HCT116 (cell line): ENCODE measurements around the gene CCR2. TPM values are rescaled to one million over a fixed set of nuclear protein-coding genes. Genes with fewer than 3 reads are reported as not detected.

Source experiments
- ATAC-seq: fragments of 200-7000 bp; cut with Tn5 transposase; 2 replicates; pipeline ENCODE4 v1.9.1; 2020; ENCODE audit warnings: mild to moderate bottlenecking, moderate library complexity
- BruUV-seq: library from RNA; stranded (reverse); fragments of 400-500 nt; replicated peaks from 2 replicates; lab custom pipeline; 2021; lab: Mats Ljungman, UMichigan
- CTCF ChIA-PET: fragments of 300-600 bp; sonication (Branson Sonifier 250); formaldehyde crosslinking; loops from one replicate; lab custom pipeline; 2021; ENCODE audit warnings: antibody characterized with exemption; lab: Charles Lee
- POLR2A ChIA-PET: fragments of 300-600, 350-600 bp; sonication (Branson Sonifier 250); formaldehyde crosslinking; loops from one replicate; lab custom pipeline; 2021; ENCODE audit warnings: antibody characterized with exemption; lab: Charles Lee
- RAD21 ChIA-PET, 2 experiments: fragments of 300-600 bp; sonication (Branson Sonifier 250); formaldehyde crosslinking; loops; one replicate each; lab custom pipeline; 2023; ENCODE audit warnings: low total read pairs in 2 of 2; ENCODE audit not compliant: uncharacterized antibody in 2 of 2, unreplicated experiment in 2 of 2, low non-redundant PET in 1 of 2; lab: Charles Lee
- DNase-seq: peaks from one replicate; pipeline ENCODE4 v3.0.0-alpha.2; 2010; ENCODE audit warnings: low read depth, low spot score
- H2AFZ ChIP-seq: fragments of 200-600 bp; shearing (Covaris generic), sonication (generic); 2 replicates; pipeline ENCODE4 v1.6.1; 2017; ENCODE audit warnings: low read depth, mixed run types, mixed read lengths, antibody characterized with exemption, low read length; ENCODE audit not compliant: poor library complexity, severe bottlenecking
- H3K27ac ChIP-seq: 2 replicates; pipeline ENCODE4 v1.5.1; 2012; ENCODE audit warnings: low read depth, low read length
- H3K27me3 ChIP-seq: fragments of 200-600 bp; sonication (generic); 2 replicates; pipeline ENCODE4 v1.6.1; 2016; ENCODE audit warnings: mixed run types, low read length, mixed read lengths; ENCODE audit not compliant: insufficient read depth
- H3K36me3 ChIP-seq, 2 experiments: fragments of 200-500 bp in 1 of 2; fragments of 200-600 bp in 1 of 2; sonication (Bioruptor generic) in 1 of 2; sonication (generic) in 1 of 2; 2 replicates each; pipeline versions ENCODE4 v1.5.1 to v1.6.1; 2014 to 2016; ENCODE audit warnings: low read length in 2 of 2, inconsistent platforms in 1 of 2, mixed read lengths in 1 of 2, mixed run types in 1 of 2; ENCODE audit not compliant: insufficient read depth in 2 of 2, control insufficient read depth in 1 of 2
- H3K4me1 ChIP-seq, 2 experiments: fragments of 200-600 bp in 1 of 2; sonication (generic) in 1 of 2; 2 replicates each; pipeline versions ENCODE4 v1.5.1 to v1.6.1; 2012 to 2017; ENCODE audit warnings: low read length in 2 of 2, inconsistent platforms in 1 of 2, mild to moderate bottlenecking in 1 of 2, mixed read lengths in 1 of 2, mixed run types in 1 of 2, moderate library complexity in 1 of 2; ENCODE audit not compliant: insufficient read depth in 2 of 2, control insufficient read depth in 1 of 2
- H3K4me2 ChIP-seq: fragments of 200-600 bp; sonication (generic); 2 replicates; pipeline ENCODE4 v1.6.1; 2017; ENCODE audit warnings: mixed run types, low read length, mixed read lengths
- H3K4me3 ChIP-seq, 2 experiments: fragments of 200-600 bp in 1 of 2; sonication (generic) in 1 of 2; replicated peaks in 1 of 2; 2 replicates each; pipeline ENCODE4 v1.5.1; 2011 to 2016; ENCODE audit warnings: low read length in 2 of 2, control low read depth in 1 of 2, low read depth in 1 of 2, mild to moderate bottlenecking in 1 of 2, mixed read lengths in 1 of 2, mixed run types in 1 of 2
- H3K79me2 ChIP-seq: fragments of 200-600 bp; sonication (generic); 2 replicates; pipeline ENCODE4 v1.6.1; 2017; ENCODE audit warnings: mild to moderate bottlenecking, mixed run types, low read length, moderate library complexity, mixed read lengths; ENCODE audit not compliant: insufficient read depth
- H3K9ac ChIP-seq: fragments of 200-600 bp; sonication (generic); 2 replicates; pipeline ENCODE4 v1.6.1; 2016; ENCODE audit warnings: low read length, mixed read lengths
- H3K9me2 ChIP-seq: fragments of 200-600 bp; sonication (generic), shearing (Covaris generic); 2 replicates; pipeline ENCODE4 v1.6.1; 2017; ENCODE audit warnings: mixed run types, mild to moderate bottlenecking, moderate library complexity; ENCODE audit not compliant: insufficient read depth
- H3K9me3 ChIP-seq, 2 experiments: fragments of 200-500 bp in 1 of 2; fragments of 200-600 bp in 1 of 2; sonication (Bioruptor generic) in 1 of 2; sonication (generic) in 1 of 2; 2 replicates each; pipeline ENCODE4 v1.6.1; 2014 to 2017; ENCODE audit warnings: low read length in 2 of 2, mixed read lengths in 2 of 2, inconsistent platforms in 1 of 2, low read depth in 1 of 2, mild to moderate bottlenecking in 1 of 2, mixed run types in 1 of 2, moderate library complexity in 1 of 2; ENCODE audit not compliant: control insufficient read depth in 1 of 2, insufficient read depth in 1 of 2
- H4K20me1 ChIP-seq: fragments of 200-600 bp; sonication (generic), shearing (Covaris generic); 2 replicates; pipeline ENCODE4 v1.6.1; 2017; ENCODE audit warnings: mixed run types, mild to moderate bottlenecking, moderate library complexity; ENCODE audit not compliant: insufficient read depth
- CBX3 ChIP-seq: IDR thresholded peaks from 2 replicates; pipeline ENCODE4 v1.6.1; 2012; ENCODE audit warnings: low read depth
- CEBPB ChIP-seq: IDR thresholded peaks from 2 replicates; pipeline ENCODE4 v1.6.1; 2012; ENCODE audit warnings: low read depth
- CTCF ChIP-seq, 3 experiments: fragments of 200-600 bp in 1 of 3; sonication (generic) in 1 of 3; IDR thresholded peaks in 2 of 3; conservative IDR thresholded peaks in 1 of 3; 2 replicates each; pipeline ENCODE4 v1.5.1; 2012 to 2017; ENCODE audit warnings: low read depth in 2 of 3, low read length in 2 of 3, antibody characterized with exemption in 1 of 3, borderline replicate concordance in 1 of 3, control low read depth in 1 of 3, mild to moderate bottlenecking in 1 of 3, mixed read lengths in 1 of 3, mixed run types in 1 of 3, moderate library complexity in 1 of 3; ENCODE audit not compliant: insufficient read depth in 1 of 3
- EGR1 ChIP-seq: IDR thresholded peaks from 2 replicates; pipeline ENCODE4 v1.6.1; 2012; ENCODE audit warnings: low read depth
- JUND ChIP-seq: IDR thresholded peaks from 2 replicates; pipeline ENCODE4 v1.6.1; 2012
- POLR2A ChIP-seq: IDR thresholded peaks from 2 replicates; pipeline ENCODE4 v1.7.0; 2011; ENCODE audit warnings: borderline replicate concordance; ENCODE audit not compliant: insufficient read depth, insufficient read length; ENCODE audit errors: extremely low read depth
- POLR2AphosphoS5 ChIP-seq: IDR thresholded peaks from 2 replicates; pipeline ENCODE4 v1.6.1; 2011; ENCODE audit warnings: mild to moderate bottlenecking, low read depth, low read length, moderate library complexity
- RAD21 ChIP-seq: IDR thresholded peaks from 2 replicates; pipeline ENCODE4 v1.6.1; 2012; ENCODE audit warnings: low read depth, mild to moderate bottlenecking
- SIN3A ChIP-seq: IDR thresholded peaks from 2 replicates; pipeline ENCODE4 v1.6.1; 2012; ENCODE audit warnings: low read depth
- TCF7L2 ChIP-seq: IDR thresholded peaks from 2 replicates; pipeline ENCODE4 v1.7.0; 2011; ENCODE audit warnings: borderline replicate concordance, inconsistent platforms; ENCODE audit not compliant: insufficient read depth, insufficient read length; ENCODE audit errors: extremely low read depth
- YY1 ChIP-seq: IDR thresholded peaks from 2 replicates; pipeline ENCODE4 v1.6.1; 2011; ENCODE audit warnings: low read length, low read depth, moderate library complexity, mild to moderate bottlenecking; ENCODE audit not compliant: insufficient replicate concordance; ENCODE audit errors: extremely low read depth
- ZNF274 ChIP-seq: fragments of 200-500 bp; sonication (Bioruptor generic); IDR thresholded peaks from 2 replicates; pipeline ENCODE4 v1.6.1; 2014; ENCODE audit warnings: mild to moderate bottlenecking, low read depth, low read length, inconsistent platforms
- intact Hi-C: fragments of 100-400 bp; cut with micrococcal nuclease; formaldehyde crosslinking; loops from 2 replicates; pipeline ENCODE4 v1.10.0; 2022
- total RNA-seq: library from RNA; stranded (reverse); gene quantifications from one replicate; pipeline ENCODE4 v1.2.1, GENCODE V29; 2021; ENCODE audit not compliant: unreplicated experiment
- TF ChIP-seq, protein P1 (sequence below): IDR thresholded peaks from 2 replicates; pipeline ENCODE4 v1.6.1; 2011; ENCODE audit warnings: mild to moderate bottlenecking, low read length, moderate library complexity; ENCODE audit not compliant: insufficient replicate concordance; ENCODE audit errors: extremely low read depth
- TF ChIP-seq, protein P2 (sequence below): IDR thresholded peaks from 2 replicates; pipeline ENCODE4 v1.6.1; 2012; ENCODE audit warnings: low read depth
- TF ChIP-seq, protein P3 (sequence below): IDR thresholded peaks from 2 replicates; pipeline ENCODE4 v1.6.1; 2012
- TF ChIP-seq, protein P4 (sequence below): IDR thresholded peaks from 2 replicates; pipeline ENCODE4 v1.6.1; 2012

Gene CCR2
- total RNA-seq, 1 experiment from 2014 or later = not detected

DNA sequence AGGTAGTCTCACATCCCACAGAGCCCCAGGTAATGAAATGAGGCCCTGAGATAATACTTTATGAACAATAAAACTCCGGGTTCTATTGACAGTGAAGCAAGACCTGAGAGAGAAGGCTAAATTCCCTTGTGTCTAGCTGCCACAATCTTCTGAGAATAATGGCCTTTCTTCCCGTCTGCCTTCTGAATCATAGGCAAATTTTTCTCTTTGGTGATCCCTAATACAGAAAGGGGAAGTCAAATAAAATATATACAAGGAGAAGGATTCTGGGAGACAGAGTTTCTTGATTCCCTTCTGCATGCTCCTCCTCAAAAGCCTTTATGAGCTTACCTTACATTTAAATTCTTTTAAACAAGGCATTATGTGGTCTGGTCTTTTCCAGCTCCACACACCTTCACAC, 29.9 kb upstream of the CCR2 start:
- ChIA-PET RAD21 (no interaction called here), POLR2A (no interaction called here), CTCF (no interaction called here)
- H3K4me1 ChIP-seq = no peaks in the 10 kb centered on the region
- DNase-seq (no peak), ATAC-seq (no peak)
- no peaks in the 10 kb centered on the region for H3K9me2 ChIP-seq
- H4K20me1 ChIP-seq = no peaks in the 10 kb centered on the region
- H3K9ac ChIP-seq = no peak overlapping the region
- no peaks in the 10 kb centered on the region for H3K27me3 ChIP-seq
- H3K9me3 ChIP-seq = no peaks in the 10 kb centered on the region
- no peak overlapping the region for H3K27ac ChIP-seq
- intact Hi-C loops = no loop called here
- H3K4me3 ChIP-seq = no peak overlapping the region
- no peaks in the 10 kb centered on the region for H3K36me3 ChIP-seq
- no peaks in the 10 kb centered on the region for H3K79me2 ChIP-seq
- BruUV-seq = no TSS peak
- no peak overlapping the region for H2AFZ ChIP-seq
- TF ChIP-seq RAD21 (no peak), POLR2AphosphoS5 (no peak), CTCF (IDR thresholded peaks at IDR 0.05 in 2 of 3, conservative IDR thresholded peaks at IDR 0.05 in 1 of 3; ENCODE audit: borderline replicate concordance in 1 of 3, insufficient read depth in 1 of 3, low read depth in 2 of 3, low read length in 2 of 3) (no peak), JUND (no peak), POLR2A (no peak), CBX3 (no peak), EGR1 (no peak), SIN3A (no peak), YY1 (no peak), CEBPB (no peak), TCF7L2 (no peak), ZNF274 (no peak)
- TF ChIP-seq, protein P1, sequence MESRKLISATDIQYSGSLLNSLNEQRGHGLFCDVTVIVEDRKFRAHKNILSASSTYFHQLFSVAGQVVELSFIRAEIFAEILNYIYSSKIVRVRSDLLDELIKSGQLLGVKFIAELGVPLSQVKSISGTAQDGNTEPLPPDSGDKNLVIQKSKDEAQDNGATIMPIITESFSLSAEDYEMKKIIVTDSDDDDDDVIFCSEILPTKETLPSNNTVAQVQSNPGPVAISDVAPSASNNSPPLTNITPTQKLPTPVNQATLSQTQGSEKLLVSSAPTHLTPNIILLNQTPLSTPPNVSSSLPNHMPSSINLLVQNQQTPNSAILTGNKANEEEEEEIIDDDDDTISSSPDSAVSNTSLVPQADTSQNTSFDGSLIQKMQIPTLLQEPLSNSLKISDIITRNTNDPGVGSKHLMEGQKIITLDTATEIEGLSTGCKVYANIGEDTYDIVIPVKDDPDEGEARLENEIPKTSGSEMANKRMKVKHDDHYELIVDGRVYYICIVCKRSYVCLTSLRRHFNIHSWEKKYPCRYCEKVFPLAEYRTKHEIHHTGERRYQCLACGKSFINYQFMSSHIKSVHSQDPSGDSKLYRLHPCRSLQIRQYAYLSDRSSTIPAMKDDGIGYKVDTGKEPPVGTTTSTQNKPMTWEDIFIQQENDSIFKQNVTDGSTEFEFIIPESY = no peak
- TF ChIP-seq, protein P2, sequence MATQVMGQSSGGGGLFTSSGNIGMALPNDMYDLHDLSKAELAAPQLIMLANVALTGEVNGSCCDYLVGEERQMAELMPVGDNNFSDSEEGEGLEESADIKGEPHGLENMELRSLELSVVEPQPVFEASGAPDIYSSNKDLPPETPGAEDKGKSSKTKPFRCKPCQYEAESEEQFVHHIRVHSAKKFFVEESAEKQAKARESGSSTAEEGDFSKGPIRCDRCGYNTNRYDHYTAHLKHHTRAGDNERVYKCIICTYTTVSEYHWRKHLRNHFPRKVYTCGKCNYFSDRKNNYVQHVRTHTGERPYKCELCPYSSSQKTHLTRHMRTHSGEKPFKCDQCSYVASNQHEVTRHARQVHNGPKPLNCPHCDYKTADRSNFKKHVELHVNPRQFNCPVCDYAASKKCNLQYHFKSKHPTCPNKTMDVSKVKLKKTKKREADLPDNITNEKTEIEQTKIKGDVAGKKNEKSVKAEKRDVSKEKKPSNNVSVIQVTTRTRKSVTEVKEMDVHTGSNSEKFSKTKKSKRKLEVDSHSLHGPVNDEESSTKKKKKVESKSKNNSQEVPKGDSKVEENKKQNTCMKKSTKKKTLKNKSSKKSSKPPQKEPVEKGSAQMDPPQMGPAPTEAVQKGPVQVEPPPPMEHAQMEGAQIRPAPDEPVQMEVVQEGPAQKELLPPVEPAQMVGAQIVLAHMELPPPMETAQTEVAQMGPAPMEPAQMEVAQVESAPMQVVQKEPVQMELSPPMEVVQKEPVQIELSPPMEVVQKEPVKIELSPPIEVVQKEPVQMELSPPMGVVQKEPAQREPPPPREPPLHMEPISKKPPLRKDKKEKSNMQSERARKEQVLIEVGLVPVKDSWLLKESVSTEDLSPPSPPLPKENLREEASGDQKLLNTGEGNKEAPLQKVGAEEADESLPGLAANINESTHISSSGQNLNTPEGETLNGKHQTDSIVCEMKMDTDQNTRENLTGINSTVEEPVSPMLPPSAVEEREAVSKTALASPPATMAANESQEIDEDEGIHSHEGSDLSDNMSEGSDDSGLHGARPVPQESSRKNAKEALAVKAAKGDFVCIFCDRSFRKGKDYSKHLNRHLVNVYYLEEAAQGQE = no peak
- TF ChIP-seq, protein P3, sequence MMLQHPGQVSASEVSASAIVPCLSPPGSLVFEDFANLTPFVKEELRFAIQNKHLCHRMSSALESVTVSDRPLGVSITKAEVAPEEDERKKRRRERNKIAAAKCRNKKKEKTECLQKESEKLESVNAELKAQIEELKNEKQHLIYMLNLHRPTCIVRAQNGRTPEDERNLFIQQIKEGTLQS = no peak
- TF ChIP-seq, protein P4, sequence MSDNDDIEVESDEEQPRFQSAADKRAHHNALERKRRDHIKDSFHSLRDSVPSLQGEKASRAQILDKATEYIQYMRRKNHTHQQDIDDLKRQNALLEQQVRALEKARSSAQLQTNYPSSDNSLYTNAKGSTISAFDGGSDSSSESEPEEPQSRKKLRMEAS = no peak
- no peak overlapping the region for H3K4me2 ChIP-seq
